Heart left ventricle (tissue), 16 donors: Measurements from ENCODE around the gene TMEM181. TPM values are rescaled to one million over a fixed set of nuclear protein-coding genes. Genes with fewer than 3 reads are reported as not detected.
A peak's percentile ranks its signal among the peaks of the same experiment; 100 is the strongest.

Experiments used
- ATAC-seq, 4 donors: fragments of 200-7000 bp; cut with Tn5 transposase; one replicate each; pipeline ENCODE4 v1.9.1; 2020 to 2022; ENCODE audit warnings: moderate library complexity in 4 of 4, mild to moderate bottlenecking in 3 of 4, moderate number of reproducible peaks in 1 of 4
- DNase-seq, 5 donors: peaks; one replicate each; pipeline ENCODE4 v3.0.0-alpha.2; 2020
- H3K27ac ChIP-seq, 12 donors: fragments of 200-600 bp; sonication (generic) in 4 of 12; one replicate each; pipeline versions ENCODE4 v1.5.0 to v1.8.0; 2016 to 2022; ENCODE audit warnings: mild to moderate bottlenecking in 2 of 12
- H3K27me3 ChIP-seq, 9 donors: fragments of 200-600 bp; sonication (generic) in 2 of 9; one replicate each; pipeline versions ENCODE4 v1.5.1 to v1.8.0; 2016 to 2022; ENCODE audit warnings: mild to moderate bottlenecking in 3 of 9
- H3K36me3 ChIP-seq, 9 donors: fragments of 200-600 bp; sonication (generic) in 2 of 9; one replicate each; pipeline versions ENCODE4 v1.5.0 to v1.8.0; 2018 to 2022; ENCODE audit warnings: mild to moderate bottlenecking in 2 of 9
- H3K4me1 ChIP-seq, 12 donors: fragments of 200-600 bp; sonication (generic) in 4 of 12; one replicate each; pipeline versions ENCODE4 v1.5.0 to v1.8.0; 2016 to 2022; ENCODE audit warnings: mild to moderate bottlenecking in 3 of 12
- H3K4me3 ChIP-seq, 12 donors: fragments of 200-600 bp; sonication (generic) in 4 of 12; one replicate each; pipeline versions ENCODE4 v1.5.0 to v1.8.0; 2017 to 2022; ENCODE audit warnings: mild to moderate bottlenecking in 9 of 12, moderate library complexity in 4 of 12
- H3K9me3 ChIP-seq, 12 donors: fragments of 200-600 bp; sonication (generic) in 4 of 12; one replicate each; pipeline versions ENCODE4 v1.5.0 to v1.8.0; 2016 to 2022; ENCODE audit warnings: mild to moderate bottlenecking in 1 of 12
- POLR2A ChIP-seq, 2 donors: fragments of 450-650 bp; IDR thresholded peaks; one replicate each; pipeline ENCODE4 v1.6.1; 2017; ENCODE audit warnings: antibody characterized with exemption in 2 of 2, mild to moderate bottlenecking in 2 of 2, moderate library complexity in 2 of 2
- WGBS, 4 donors: extraction: QIAGEN DNeasy Blood & Tissue Kit in 2 of 4; methylation state at CpG; one replicate each; pipeline versions ENCODE4 v1.1.5 to v1.1.7; 2013 to 2018; 5-methylcytosine and 5-hydroxymethylcytosine counted together
- intact Hi-C, 10 donors: fragments of 100-400 bp; cut with DNase I; formaldehyde crosslinking; loops; one replicate each; pipeline versions ENCODE4 v1.11.1 to v1.14.2; 2022
- polyA plus RNA-seq, 2 donors: library from polyadenylated mRNA; stranded (reverse); fragments of 200-250 nt; gene quantifications; one replicate each; pipeline ENCODE4 v1.2.3, GENCODE V29; 2013
- total RNA-seq, 9 donors: library from RNA; depleted of rRNA in 2 of 9; stranded (reverse); fragments of >200 nt in 2 of 9; fragmentation: NEBNext Ultra II Directional in 3 of 9; extraction: Animal tissue kit (Norgen Biotek cat#: 25700) in 3 of 9; gene quantifications; one replicate each; pipeline versions ENCODE4 v1.1.0 to v1.2.4, GENCODE V29; 2016 to 2023
- TF ChIP-seq, protein P1 (sequence below), 12 donors: fragments of 200-600 bp; sonication (generic) in 4 of 12; IDR thresholded peaks; one replicate each; pipeline versions ENCODE4 v1.5.0 to v1.8.0; 2018 to 2022; ENCODE audit warnings: antibody characterized with exemption in 12 of 12, mild to moderate bottlenecking in 5 of 12
- donor health status: ischemic (EF 13 %, LVEDD 7.1; RV severe dilation, severe dysfunction).
- donor health status: healthy with polysubstance abuse.
- donor health status: DM: no; HTN: yes; CAD: no.
- donor health status: DM: no; HTN: no; CAD: no.
- donor health status: ischemic (EF 25% LVEDD 6.9; RV normal size, moderate dysfunction).
- donor health status: ischemic (EF 25% LVEDD 5.7; RV mildly dilated, moderate dysfunction).
- donor health status: healthy.
- donor health status: DM: yes; HTN: yes; CAD: no.
- donor health status: ischemic (EF 35%, LVEDD 5.7; RV mildly dilated, moderate dysfunction).
- donor health status: nonischemic (EF 11% LVEDD 7.7; RV severe dilation, severe dysfunction).
- donor health status: DM: yes; HTN: yes; CAD: no.
- donor health status: PGD.
- donor health status: ischemic (EF 29% LVEDD 5.4; RV normal size, mild dysfunction).
- donor health status: nonischemic (EF 23%, LVEDD 6.1; RV moderate dilation, normal function).

TMEM181 gene
- total and polyA plus RNA-seq, 11 donors: 4.3 to 14.3 (median 10.1) TPM

DNA sequence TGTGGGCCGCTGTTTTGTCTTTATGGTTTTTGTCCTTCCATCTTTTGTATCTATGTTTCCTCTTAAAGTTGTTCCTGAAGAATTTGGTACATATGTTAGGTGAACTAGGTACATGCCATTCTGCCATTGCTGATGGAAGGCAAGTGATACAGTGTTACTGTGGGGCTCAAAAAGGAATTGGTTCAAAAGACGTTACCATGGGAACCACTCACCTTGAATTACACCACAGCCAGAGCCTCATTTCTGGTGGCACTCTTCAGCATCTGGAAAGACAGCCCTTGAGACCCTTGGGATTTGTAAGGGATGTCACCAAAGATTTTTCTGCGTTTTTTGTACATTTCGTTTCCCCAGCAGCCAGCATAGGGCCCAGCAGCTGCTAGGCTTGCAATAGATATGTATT lies 31.9 kb downstream of the TMEM181 start:
- no peak overlapping the region for H3K4me3 ChIP-seq
- no peaks in the 10 kb centered on the region for H3K27me3 ChIP-seq
- no peak for ATAC-seq
- WGBS, 4 donors: 93 to 94% (median 93%) methylated on average over 4 of the region's 4 CpGs
- no peak for DNase-seq
- H3K9me3 ChIP-seq: no peaks in the 10 kb centered on the region
- no peak for TF ChIP-seq POLR2A (IDR thresholded peaks at IDR 0.05)
- TF ChIP-seq, protein P1, sequence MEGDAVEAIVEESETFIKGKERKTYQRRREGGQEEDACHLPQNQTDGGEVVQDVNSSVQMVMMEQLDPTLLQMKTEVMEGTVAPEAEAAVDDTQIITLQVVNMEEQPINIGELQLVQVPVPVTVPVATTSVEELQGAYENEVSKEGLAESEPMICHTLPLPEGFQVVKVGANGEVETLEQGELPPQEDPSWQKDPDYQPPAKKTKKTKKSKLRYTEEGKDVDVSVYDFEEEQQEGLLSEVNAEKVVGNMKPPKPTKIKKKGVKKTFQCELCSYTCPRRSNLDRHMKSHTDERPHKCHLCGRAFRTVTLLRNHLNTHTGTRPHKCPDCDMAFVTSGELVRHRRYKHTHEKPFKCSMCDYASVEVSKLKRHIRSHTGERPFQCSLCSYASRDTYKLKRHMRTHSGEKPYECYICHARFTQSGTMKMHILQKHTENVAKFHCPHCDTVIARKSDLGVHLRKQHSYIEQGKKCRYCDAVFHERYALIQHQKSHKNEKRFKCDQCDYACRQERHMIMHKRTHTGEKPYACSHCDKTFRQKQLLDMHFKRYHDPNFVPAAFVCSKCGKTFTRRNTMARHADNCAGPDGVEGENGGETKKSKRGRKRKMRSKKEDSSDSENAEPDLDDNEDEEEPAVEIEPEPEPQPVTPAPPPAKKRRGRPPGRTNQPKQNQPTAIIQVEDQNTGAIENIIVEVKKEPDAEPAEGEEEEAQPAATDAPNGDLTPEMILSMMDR (IDR thresholded peaks at IDR 0.05): no peak
- intact Hi-C loops: no loop called here
- peaks cover 0 to 9% (median 0%) of the 10 kb centered on the region in 12 donors for H3K4me1 ChIP-seq
- no peak overlapping the region for H3K27ac ChIP-seq
- H3K36me3 ChIP-seq: peaks cover 0 to 96% (median 71%) of the 10 kb centered on the region in 9 donors

GRCh38 chr6:158593670-158594069 lies 33.8 kb downstream of the TMEM181 start:
- TF ChIP-seq, protein P1 (IDR thresholded peaks at IDR 0.05): no peak
- TF ChIP-seq POLR2A (IDR thresholded peaks at IDR 0.05): no peak
- intact Hi-C loops: no loop called here
- ATAC-seq: no peak
- Histone ChIP-seq H3K9me3 (no peaks in the 10 kb centered on the region), H3K36me3 (peaks cover 0 to 95% (median 67%) of the 10 kb centered on the region in 9 donors), H3K27me3 (no peaks in the 10 kb centered on the region), H3K4me3 (no peak overlapping the region), H3K27ac (no peak overlapping the region), H3K4me1 (no peaks in the 10 kb centered on the region)
- WGBS, 4 donors: 95 to 97% (median 96%) methylated on average over 3 of the region's 3 CpGs
- DNase-seq: no peak

DNA sequence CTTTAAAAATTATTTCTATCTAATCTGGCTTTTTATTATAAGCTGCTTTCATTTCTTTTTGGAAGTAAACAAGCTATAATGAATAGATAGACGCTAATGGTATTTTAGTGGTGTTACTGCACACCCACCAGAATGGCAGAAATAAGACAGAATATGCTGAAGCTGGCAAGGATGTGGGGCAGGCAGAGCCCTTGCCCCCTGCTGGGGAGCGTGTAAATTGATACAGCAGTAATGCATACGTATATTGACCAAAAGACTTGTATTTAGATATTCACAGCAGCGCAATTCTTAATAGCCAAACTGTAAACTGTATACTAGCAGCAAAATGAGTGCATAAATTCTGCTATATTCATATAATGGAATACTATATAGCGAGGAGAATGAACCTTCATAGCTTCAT lies 35.3 kb downstream of the TMEM181 start:
- TF ChIP-seq, protein P1 (IDR thresholded peaks at IDR 0.05): peak in 2 of 12 donors; percentile 7 to 10
- TF ChIP-seq POLR2A (IDR thresholded peaks at IDR 0.05): no peak
- Histone ChIP-seq H3K9me3 (no peaks in the 10 kb centered on the region), H3K4me3 (no peak overlapping the region), H3K27me3 (no peaks in the 10 kb centered on the region), H3K4me1 (no peaks in the 10 kb centered on the region), H3K36me3 (peaks cover 0 to 94% (median 67%) of the 10 kb centered on the region in 9 donors), H3K27ac (no peak overlapping the region)
- intact Hi-C loops: no loop called here
- ATAC-seq (no peak), DNase-seq (no peak)
- 76 to 94% (median 88%) methylated on average over 5 of the region's 5 CpGs for WGBS, 4 donors

DNA sequence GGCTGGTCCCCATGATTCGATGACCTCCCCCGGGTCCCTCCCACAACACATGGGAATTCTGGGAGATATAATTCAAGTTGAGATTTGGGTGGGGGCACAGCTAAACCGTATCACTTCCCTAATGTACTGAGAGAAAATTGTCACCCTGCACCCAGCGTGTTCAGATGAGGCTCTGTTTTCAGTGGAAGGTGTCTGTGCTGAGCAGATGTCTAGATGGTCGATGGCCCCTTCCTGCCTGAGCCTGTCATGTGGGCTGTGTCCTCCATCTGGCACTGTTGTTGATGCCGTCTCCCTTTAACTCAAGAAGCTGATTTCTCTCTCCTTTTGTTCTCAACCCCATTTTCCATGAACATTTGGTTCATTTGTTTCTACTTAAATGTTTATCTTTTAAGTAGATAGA lies 37.0 kb downstream of the TMEM181 start:
- no peak overlapping the region for H3K27ac ChIP-seq
- H3K27me3 ChIP-seq: no peaks in the 10 kb centered on the region
- ATAC-seq (no peak), DNase-seq (no peak)
- intact Hi-C loops: no loop called here
- TF ChIP-seq, protein P1 (IDR thresholded peaks at IDR 0.05): no peak
- no peak for TF ChIP-seq POLR2A (IDR thresholded peaks at IDR 0.05)
- peaks cover 0 to 77% (median 56%) of the 10 kb centered on the region in 9 donors for H3K36me3 ChIP-seq
- H3K4me3 ChIP-seq: no peak overlapping the region
- H3K4me1 ChIP-seq: no peaks in the 10 kb centered on the region
- 63 to 85% (median 75%) methylated on average over 6 of the region's 6 CpGs for WGBS, 4 donors
- H3K9me3 ChIP-seq: no peaks in the 10 kb centered on the region
